OCI-LY1 (cell line): Measurements from ENCODE around the gene INPP5A.
"Not testable (repeated sequence)": the region's sequence is repeated elsewhere in the genome, so short reads cannot be mapped to it uniquely, and the experiment has no call there.

Source experiments
- H2AFZ ChIP-seq: fragments of 200-600 bp; sonication (generic), shearing (Covaris generic); 2 replicates; pipeline ENCODE4 v1.6.0; 2014; ENCODE audit warnings: antibody characterized with exemption, mild to moderate bottlenecking, low read length
- H3F3A ChIP-seq: fragments of 200-600 bp; sonication (generic), shearing (Covaris generic); 2 replicates; pipeline ENCODE4 v1.6.0; 2014; ENCODE audit warnings: mild to moderate bottlenecking, antibody characterized with exemption, low read length, moderate library complexity; ENCODE audit not compliant: insufficient read depth
- H3K27ac ChIP-seq: fragments of 200-600 bp; sonication (generic); 2 replicates; pipeline ENCODE4 v1.5.1; 2014; ENCODE audit warnings: low read length, mixed run types, mild to moderate bottlenecking, low read depth; ENCODE audit not compliant: poor library complexity, severe bottlenecking
- H3K27me3 ChIP-seq: fragments of 200-600 bp; sonication (generic); 2 replicates; pipeline ENCODE4 v1.6.0; 2014; ENCODE audit warnings: antibody characterized with exemption, mild to moderate bottlenecking, low read length, moderate library complexity; ENCODE audit not compliant: insufficient read depth
- H3K36me3 ChIP-seq: fragments of 200-600 bp; sonication (generic); 2 replicates; pipeline ENCODE4 v1.6.1; 2014; ENCODE audit warnings: mild to moderate bottlenecking, antibody characterized with exemption, low read length, moderate library complexity, mixed read lengths; ENCODE audit not compliant: insufficient read depth
- H3K4me1 ChIP-seq: fragments of 200-600 bp; sonication (generic); 2 replicates; pipeline ENCODE4 v1.5.1; 2014; ENCODE audit warnings: mild to moderate bottlenecking, low read length, moderate library complexity; ENCODE audit not compliant: insufficient read depth, severe bottlenecking
- H3K4me2 ChIP-seq: fragments of 200-600 bp; sonication (generic), shearing (Covaris generic); 2 replicates; pipeline ENCODE4 v1.6.1; 2014; ENCODE audit warnings: low read length
- H3K4me3 ChIP-seq: fragments of 200-600 bp; sonication (generic); 2 replicates; pipeline ENCODE4 v1.5.1; 2014; ENCODE audit warnings: low read length, low read depth, mild to moderate bottlenecking, mixed read lengths; ENCODE audit not compliant: poor library complexity, severe bottlenecking
- H3K79me2 ChIP-seq: fragments of 200-600 bp; shearing (Covaris generic); 2 replicates; pipeline ENCODE4 v1.6.1; 2016; ENCODE audit warnings: mixed run types, low read length, mixed read lengths; ENCODE audit not compliant: insufficient read depth
- H3K9ac ChIP-seq: fragments of 200-600 bp; sonication (generic), shearing (Covaris generic); 2 replicates; pipeline ENCODE4 v1.6.1; 2014; ENCODE audit warnings: mild to moderate bottlenecking, low read length, mixed read lengths
- H3K9me2 ChIP-seq: fragments of 200-600 bp; sonication (generic), shearing (Covaris generic); 2 replicates; pipeline ENCODE4 v1.6.1; 2014; ENCODE audit warnings: low read depth, mild to moderate bottlenecking, low read length, mixed read lengths
- H3K9me3 ChIP-seq: fragments of 200-600 bp; shearing (Covaris generic); 2 replicates; pipeline ENCODE4 v1.6.1; 2014; ENCODE audit warnings: low read length, mixed read lengths
- H4K20me1 ChIP-seq: fragments of 200-600 bp; sonication (generic), shearing (Covaris generic); 2 replicates; pipeline ENCODE4 v1.6.0; 2016; ENCODE audit warnings: mild to moderate bottlenecking, low read length; ENCODE audit not compliant: insufficient read depth
- EZH2 ChIP-seq: fragments of 200-600 bp; sonication (generic), shearing (Covaris generic); IDR thresholded peaks from 2 replicates; pipeline ENCODE4 v1.8.0; 2017; ENCODE audit warnings: borderline replicate concordance, mixed run types, mild to moderate bottlenecking, antibody characterized with exemption, low read length, moderate library complexity, mixed read lengths
- TF ChIP-seq, protein P1 (sequence below): fragments of 200-600 bp; sonication (generic), shearing (Covaris generic); IDR thresholded peaks from 2 replicates; pipeline ENCODE4 v1.5.1; 2017; ENCODE audit warnings: mild to moderate bottlenecking, antibody characterized with exemption, low read length, moderate library complexity, mixed read lengths

The INPP5A gene

DNA sequence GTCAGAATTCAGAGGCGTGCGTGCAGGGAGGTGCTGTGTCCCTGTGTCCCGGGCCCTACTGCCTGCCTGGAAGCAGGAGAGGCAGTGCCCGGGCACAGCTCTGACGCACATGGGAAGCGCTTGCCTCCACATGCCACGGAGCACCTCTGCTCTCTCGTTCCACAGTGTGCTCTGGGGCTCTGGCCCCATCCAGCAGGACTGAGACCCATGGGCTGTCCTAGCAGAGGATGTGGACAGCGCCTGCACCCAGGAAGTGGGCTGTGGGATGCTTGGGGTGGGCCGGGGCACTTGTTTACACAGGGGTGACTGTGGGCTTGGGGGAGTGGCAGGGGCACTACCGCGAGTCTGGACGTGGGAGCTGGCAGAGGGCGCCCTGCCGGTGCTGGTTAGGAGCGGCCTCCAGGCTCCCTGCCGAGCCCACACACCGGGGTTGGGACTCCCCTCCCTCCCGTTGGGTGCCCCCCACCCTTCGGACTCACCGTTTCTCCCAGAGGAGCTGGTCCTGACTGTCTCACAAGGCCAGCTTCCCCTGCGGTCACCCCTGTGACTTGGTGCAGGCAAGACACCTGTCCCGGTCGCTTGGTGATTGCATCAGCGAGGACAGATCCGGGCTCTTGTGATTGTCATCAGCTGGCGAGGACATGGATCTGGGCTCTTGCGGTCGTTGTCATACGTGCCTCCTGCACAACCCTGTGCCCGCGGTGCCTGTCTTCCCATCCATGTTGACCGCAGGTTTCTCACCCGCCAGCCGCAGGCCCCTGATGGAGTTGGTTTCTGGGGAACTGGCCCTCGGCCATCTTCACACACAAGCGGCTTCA lies 165.2 kb downstream of the INPP5A start:
- H3K9me3 ChIP-seq = 0 out of 2 replicates have a peak, but pooled peaks cover 4% of the 10 kb centered on the region
- H3K9ac ChIP-seq = no peak overlapping the region
- no peak overlapping the region for H3K4me3 ChIP-seq
- no peaks in the 10 kb centered on the region for H3K4me1 ChIP-seq
- no peaks in the 10 kb centered on the region for H3K79me2 ChIP-seq
- no peaks in the 10 kb centered on the region for H4K20me1 ChIP-seq
- TF ChIP-seq EZH2 = no peak
- TF ChIP-seq, protein P1, sequence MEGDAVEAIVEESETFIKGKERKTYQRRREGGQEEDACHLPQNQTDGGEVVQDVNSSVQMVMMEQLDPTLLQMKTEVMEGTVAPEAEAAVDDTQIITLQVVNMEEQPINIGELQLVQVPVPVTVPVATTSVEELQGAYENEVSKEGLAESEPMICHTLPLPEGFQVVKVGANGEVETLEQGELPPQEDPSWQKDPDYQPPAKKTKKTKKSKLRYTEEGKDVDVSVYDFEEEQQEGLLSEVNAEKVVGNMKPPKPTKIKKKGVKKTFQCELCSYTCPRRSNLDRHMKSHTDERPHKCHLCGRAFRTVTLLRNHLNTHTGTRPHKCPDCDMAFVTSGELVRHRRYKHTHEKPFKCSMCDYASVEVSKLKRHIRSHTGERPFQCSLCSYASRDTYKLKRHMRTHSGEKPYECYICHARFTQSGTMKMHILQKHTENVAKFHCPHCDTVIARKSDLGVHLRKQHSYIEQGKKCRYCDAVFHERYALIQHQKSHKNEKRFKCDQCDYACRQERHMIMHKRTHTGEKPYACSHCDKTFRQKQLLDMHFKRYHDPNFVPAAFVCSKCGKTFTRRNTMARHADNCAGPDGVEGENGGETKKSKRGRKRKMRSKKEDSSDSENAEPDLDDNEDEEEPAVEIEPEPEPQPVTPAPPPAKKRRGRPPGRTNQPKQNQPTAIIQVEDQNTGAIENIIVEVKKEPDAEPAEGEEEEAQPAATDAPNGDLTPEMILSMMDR = no peak
- H2AFZ ChIP-seq = no peak overlapping the region
- no peaks in the 10 kb centered on the region for H3F3A ChIP-seq
- no peaks in the 10 kb centered on the region for H3K9me2 ChIP-seq
- H3K4me2 ChIP-seq = no peak overlapping the region
- no peak overlapping the region for H3K27ac ChIP-seq
- no peaks in the 10 kb centered on the region for H3K36me3 ChIP-seq
- no peaks in the 10 kb centered on the region for H3K27me3 ChIP-seq

DNA sequence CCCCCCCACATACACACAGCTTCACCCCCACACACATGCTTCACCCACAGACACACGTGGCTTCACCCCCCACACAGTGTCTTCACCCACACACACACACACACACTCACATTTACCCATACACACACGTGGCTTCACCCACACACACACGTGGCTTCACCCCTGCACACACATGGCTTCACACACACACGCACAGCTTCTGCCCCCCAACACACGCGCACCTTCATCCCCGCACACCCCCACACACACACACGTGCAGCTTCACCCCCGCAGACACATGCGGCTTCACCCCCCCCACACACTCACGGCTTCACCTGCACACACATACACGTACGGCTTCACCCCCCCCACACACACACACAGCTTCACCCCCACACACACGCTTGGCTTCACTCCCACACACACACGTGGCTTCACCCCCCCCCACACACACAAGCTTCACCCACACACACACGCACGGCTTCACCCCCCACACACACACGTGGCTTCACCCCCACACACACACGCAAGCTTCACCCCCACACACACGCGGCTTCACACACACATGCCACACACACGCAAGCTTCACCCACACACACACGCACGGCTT lies 165.9 kb downstream of the INPP5A start:
- Histone ChIP-seq H3K9me3 (0 out of 2 replicates have a peak, but pooled peaks cover 4% of the 10 kb centered on the region), H3K4me2 (no peak overlapping the region), H3K9me2 (no peaks in the 10 kb centered on the region), H3K79me2 (no peaks in the 10 kb centered on the region), H3K4me1 (no peaks in the 10 kb centered on the region), H3K27ac (no peak overlapping the region), H3K27me3 (no peaks in the 10 kb centered on the region), H2AFZ (no peak overlapping the region), H3K36me3 (no peaks in the 10 kb centered on the region), H4K20me1 (no peaks in the 10 kb centered on the region), H3K4me3 (no peak overlapping the region), H3F3A (no peaks in the 10 kb centered on the region), H3K9ac (no peak overlapping the region)
- TF ChIP-seq EZH2 = no peak
- TF ChIP-seq, protein P1 = no peak

DNA sequence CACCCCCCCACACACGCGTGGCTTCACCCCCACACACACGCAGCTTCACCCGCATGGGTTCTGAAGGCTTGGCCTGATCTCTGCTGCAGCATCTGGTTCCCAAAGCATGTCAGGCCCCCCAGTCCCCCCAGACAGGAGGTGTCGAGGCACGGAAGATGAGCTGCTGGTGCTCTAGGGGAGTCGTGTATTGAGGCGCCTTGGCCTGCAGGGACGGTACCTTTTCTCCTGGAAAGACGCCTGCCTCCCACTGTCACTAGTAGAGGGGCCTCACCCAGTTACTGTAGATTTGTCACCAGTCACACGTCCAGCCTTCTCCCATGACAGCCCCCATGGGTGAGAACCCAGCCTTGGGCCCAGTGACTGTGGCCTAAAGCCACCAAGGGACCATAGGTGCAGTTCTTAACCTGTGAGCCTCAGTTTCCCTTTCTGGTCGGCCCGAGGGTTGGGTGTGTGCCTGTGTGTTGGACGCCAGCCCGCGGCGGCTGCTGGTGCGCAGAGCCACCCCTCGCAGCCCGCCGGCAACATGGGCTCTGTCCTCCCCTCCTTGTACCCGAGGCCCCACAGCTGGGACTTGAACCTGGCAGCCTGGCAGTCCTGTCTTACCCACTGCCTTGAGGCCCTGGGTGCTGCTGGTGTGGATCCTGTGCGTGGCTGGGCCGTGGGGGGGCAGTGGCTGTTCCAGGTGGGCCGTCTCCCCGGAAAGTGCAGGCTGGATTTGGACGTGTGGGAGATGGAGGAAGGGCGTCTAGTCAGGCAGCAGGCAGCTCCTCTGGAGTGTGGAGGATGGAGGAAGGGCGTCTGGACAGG lies 166.6 kb downstream of the INPP5A start:
- no peaks in the 10 kb centered on the region for H3K79me2 ChIP-seq
- H3K9ac ChIP-seq = no peak overlapping the region
- no peak overlapping the region for H2AFZ ChIP-seq
- no peaks in the 10 kb centered on the region for H3K36me3 ChIP-seq
- no peak overlapping the region for H3K4me3 ChIP-seq
- no peaks in the 10 kb centered on the region for H3K27me3 ChIP-seq
- 0 out of 2 replicates have a peak, but pooled peaks cover 4% of the 10 kb centered on the region for H3K9me3 ChIP-seq
- no peaks in the 10 kb centered on the region for H3F3A ChIP-seq
- no peaks in the 10 kb centered on the region for H3K9me2 ChIP-seq
- no peak overlapping the region for H3K4me2 ChIP-seq
- H3K4me1 ChIP-seq = no peaks in the 10 kb centered on the region
- no peaks in the 10 kb centered on the region for H4K20me1 ChIP-seq
- no peak for TF ChIP-seq EZH2
- TF ChIP-seq, protein P1 = no peak
- H3K27ac ChIP-seq = no peak overlapping the region

DNA sequence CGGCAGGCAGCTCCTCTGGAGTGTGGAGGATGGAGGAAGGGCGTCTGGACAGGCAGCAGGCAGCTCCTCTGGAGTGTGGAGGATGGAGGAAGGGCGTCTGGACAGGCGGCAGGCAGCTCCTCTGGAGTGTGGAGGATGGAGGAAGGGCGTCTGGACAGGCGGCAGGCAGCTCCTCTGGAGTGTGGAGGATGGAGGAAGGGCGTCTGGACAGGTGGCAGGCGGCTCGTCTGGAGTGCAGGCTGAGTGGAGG lies 167.2 kb downstream of the INPP5A start:
- H3K4me3 ChIP-seq, H3K4me1 ChIP-seq, H3K4me2 ChIP-seq, H3K9me2 ChIP-seq, H2AFZ ChIP-seq, H3K36me3 ChIP-seq, H4K20me1 ChIP-seq, H3K9ac ChIP-seq, H3K9me3 ChIP-seq, H3K27me3 ChIP-seq, H3K27ac ChIP-seq, H3F3A ChIP-seq, H3K79me2 ChIP-seq: not testable (repeated sequence)
